SU-DHL-6 (cell line): ENCODE data around the gene PMP22.

Experiments
- EZH2phosphoT487 ChIP-seq: fragments of 200-600 bp; sonication (generic), shearing (Covaris generic); conservative IDR thresholded peaks from 2 replicates; pipeline ENCODE4 v1.6.1; 2018; ENCODE audit warnings: mild to moderate bottlenecking, antibody characterized with exemption, low read length, moderate library complexity, mixed read lengths
- TF ChIP-seq, protein P1 (sequence below): fragments of 200-600 bp; sonication (generic); IDR thresholded peaks from one replicate; pipeline ENCODE4 v1.5.1; 2017; ENCODE audit warnings: antibody characterized with exemption, mild to moderate bottlenecking, low read length, moderate library complexity; ENCODE audit not compliant: insufficient read depth, poor library complexity, severe bottlenecking

DNA sequence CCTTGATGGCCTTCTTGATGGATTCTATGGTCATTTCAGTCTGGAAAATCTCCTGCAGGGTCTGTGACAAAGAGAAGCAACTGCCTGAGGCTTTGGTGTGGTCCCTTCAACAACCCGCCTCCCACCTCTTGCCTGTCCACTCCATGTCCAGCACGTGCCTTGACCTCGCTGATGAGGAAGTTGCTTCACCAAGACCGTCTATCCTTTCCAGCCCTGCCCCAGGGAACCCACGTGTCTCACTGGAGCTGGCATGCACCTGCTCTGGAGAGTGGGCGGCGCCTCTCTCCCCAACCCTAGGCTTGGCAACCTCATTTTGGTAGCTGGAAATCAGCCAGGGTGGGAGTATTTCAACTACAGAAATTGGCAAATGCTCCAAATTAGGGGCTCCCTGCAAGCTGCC, 43.6 kb upstream of the PMP22 start:
- TF ChIP-seq, protein P1, sequence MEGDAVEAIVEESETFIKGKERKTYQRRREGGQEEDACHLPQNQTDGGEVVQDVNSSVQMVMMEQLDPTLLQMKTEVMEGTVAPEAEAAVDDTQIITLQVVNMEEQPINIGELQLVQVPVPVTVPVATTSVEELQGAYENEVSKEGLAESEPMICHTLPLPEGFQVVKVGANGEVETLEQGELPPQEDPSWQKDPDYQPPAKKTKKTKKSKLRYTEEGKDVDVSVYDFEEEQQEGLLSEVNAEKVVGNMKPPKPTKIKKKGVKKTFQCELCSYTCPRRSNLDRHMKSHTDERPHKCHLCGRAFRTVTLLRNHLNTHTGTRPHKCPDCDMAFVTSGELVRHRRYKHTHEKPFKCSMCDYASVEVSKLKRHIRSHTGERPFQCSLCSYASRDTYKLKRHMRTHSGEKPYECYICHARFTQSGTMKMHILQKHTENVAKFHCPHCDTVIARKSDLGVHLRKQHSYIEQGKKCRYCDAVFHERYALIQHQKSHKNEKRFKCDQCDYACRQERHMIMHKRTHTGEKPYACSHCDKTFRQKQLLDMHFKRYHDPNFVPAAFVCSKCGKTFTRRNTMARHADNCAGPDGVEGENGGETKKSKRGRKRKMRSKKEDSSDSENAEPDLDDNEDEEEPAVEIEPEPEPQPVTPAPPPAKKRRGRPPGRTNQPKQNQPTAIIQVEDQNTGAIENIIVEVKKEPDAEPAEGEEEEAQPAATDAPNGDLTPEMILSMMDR = no peak
- no peak for TF ChIP-seq EZH2phosphoT487
